ENCODE data around the gene AGFG2.
"Not testable (repeated sequence)": the region's sequence is repeated elsewhere in the genome, so short reads cannot be mapped to it uniquely, and the experiment has no call there.

Gene AGFG2

DNA sequence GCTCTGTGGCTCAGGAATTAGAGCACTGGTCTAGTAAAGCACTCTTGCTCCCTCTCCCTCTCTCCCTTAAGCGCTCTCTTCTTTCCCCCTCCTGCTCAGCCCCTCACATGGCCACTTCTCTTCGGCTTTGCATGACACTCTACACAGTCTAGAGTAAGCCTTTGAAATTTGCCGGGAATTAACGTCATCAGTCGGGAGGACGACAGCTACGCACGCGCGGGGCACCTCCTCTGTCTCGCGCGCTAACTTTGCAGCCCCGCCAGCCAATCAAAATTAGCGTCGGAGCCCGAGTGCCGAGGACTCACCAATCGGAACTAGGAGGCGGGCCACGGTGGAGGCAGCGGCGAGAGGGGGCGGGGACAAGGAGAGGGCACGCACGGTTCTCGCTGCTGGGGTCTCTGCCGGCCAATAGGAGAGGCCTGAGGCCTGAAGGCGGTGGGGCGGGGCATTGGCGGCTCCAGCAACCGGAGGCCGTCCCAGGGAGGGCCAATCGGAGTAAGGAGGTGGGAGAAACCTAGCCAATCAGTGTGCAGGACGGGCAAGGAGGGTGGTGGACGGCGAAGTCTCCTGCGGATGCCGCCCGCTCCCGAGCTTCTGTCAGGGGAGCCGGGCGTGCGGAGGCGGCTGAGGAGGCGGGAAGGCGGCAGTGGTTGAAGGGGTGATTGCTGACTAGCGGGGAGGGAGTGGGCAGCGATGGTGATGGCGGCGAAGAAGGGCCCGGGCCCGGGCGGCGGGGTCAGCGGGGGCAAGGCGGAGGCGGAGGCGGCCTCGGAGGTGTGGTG lies at the start of gene AGFG2:
Gene AGFG2 (plus strand): TSS at position 550 of the 782 bp plus-strand sequence. CDS start 144 bp downstream, at position 694.
- DNase-seq (ENCODE audit: low read depth in 3 of 3, low spot score in 1 of 3) = peak; percentile 98 to 100 (median 100)

DNA sequence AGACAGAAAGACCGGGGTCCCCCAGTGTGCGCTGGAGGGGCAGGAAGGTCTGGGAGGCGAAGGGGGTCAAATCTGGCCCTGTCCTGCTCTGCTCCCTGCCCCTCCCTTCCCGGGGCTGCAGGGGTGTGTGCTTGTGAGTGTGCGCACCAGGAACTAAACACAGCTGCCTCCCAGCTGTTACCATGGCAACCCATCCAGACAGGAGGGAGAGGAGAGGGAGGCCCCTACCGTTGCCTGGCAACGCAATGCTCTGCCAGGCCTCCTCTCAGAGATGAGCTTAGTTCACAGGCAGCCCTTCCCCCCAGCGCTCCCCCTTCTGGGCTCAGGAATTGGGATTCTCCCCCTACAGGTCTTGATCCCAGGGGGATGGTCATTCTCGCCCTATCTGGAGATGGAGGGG lies 49.2 kb upstream of the AGFG2 start:
- DNase-seq (ENCODE audit: low read depth in 3 of 3, low spot score in 1 of 3) = no peak

DNA sequence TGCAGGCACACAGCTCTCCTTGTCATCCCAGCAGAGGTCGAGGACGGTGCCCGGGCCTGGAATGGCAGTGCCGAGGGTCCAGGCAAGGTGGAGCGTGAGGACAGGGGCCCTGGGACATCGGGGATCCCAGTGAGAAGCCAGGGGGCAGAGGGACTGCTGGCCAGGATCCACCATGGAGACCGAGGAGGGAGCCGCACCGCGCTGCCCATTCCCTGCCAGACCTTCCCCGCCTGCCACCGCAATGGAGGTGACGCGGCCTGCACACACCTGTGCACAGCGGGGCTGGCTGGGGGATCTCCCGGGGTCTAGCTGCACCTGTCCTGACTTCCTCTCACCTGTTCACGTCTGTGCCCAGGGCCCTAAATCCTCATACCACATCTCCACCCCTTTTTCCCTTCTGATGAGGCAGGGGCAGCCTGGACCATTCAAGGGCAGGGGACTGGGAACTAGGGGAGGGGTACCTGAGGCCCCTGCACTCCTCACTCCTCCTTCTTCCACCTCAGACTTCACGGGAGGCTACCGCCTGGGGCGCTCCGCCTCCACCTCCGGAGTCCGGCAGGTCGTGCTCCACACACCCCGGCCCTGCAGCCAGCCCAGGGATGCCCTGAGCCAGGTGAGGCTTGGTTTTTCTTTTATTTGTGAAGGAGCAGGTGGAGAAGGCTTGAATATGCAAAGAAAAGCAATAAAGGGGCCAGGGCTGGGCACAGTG lies 48.4 kb upstream of the AGFG2 start:
- no peak for DNase-seq (ENCODE audit: low read depth in 3 of 3, low spot score in 1 of 3)

- DNase-seq (ENCODE audit: low read depth in 3 of 3, low spot score in 1 of 3) = no peak
Observed at GRCh38 chr7:100491192-100491578, 47.8 kb upstream of the AGFG2 start.

DNA sequence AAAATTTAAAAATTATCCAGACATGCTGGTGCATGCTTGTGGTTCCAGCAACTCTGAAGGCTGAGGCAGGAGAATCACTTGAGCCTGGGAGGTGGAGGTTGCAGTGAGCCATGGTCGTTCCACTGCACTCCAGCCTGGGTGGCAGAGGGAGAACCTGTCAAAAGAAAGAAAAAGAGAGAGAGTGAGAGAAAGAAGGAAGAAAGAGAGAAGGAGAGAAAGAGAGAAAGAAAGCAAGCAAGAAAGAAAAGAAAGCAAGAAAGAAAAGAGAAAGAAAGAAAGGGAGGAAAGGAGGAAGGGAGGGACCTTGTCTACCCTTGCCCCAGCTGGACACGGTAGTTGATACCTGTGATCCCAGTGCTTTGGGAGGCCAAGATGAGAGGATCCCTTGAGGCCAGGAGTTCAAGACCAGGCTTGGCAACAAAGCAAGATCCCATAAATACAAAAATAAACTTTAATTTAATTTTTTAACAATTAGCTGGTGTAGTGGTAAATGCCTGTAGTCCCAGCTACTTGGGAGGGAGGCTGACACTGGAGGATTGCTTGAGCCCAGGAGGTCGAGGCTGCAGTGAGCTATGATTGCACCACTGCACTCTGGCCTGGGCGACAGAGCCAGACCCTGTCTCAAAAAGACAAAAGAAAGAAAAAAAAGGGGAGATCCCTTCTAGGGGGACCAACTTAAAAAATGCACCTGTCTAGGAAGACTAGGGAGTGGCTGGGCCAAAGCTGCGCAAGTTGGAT lies 46.1 kb upstream of the AGFG2 start:
- DNase-seq (ENCODE audit: low read depth in 3 of 3, low spot score in 1 of 3) = no peak

- peak in 1 of 3 donors; percentile 43 for DNase-seq (ENCODE audit: low read depth in 3 of 3, low spot score in 1 of 3)
Observed at GRCh38 chr7:100493476-100494264, 45.3 kb upstream of the AGFG2 start.

- no peak for DNase-seq (ENCODE audit: low read depth in 3 of 3, low spot score in 1 of 3)
Observed at GRCh38 chr7:100496509-100496908, 42.5 kb upstream of the AGFG2 start.

GRCh38 chr7:100500743-100501142 lies 38.3 kb upstream of the AGFG2 start:
- DNase-seq (ENCODE audit: low read depth in 3 of 3, low spot score in 1 of 3) = not testable (repeated sequence)

DNA sequence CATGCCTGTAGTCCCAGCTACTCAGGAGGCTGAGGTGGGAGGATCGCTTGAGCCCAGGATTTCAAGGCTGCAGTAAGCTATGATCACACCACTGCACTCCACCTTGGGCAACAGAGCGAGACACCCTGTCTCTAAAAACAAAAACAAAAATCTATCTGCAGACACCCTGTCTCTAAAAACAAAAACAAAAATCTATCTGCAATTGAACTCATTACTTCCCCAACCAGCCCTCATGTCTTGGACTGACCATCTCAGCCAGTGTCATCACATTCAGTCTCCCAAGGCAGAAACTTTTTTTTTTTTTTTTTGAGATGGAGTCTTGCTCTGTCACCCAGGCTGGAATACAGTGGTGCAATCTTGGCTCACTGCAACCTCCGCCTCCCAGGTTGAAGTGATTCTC lies 35.0 kb upstream of the AGFG2 start:
- DNase-seq (ENCODE audit: low read depth in 3 of 3, low spot score in 1 of 3) = not testable (repeated sequence)

DNA sequence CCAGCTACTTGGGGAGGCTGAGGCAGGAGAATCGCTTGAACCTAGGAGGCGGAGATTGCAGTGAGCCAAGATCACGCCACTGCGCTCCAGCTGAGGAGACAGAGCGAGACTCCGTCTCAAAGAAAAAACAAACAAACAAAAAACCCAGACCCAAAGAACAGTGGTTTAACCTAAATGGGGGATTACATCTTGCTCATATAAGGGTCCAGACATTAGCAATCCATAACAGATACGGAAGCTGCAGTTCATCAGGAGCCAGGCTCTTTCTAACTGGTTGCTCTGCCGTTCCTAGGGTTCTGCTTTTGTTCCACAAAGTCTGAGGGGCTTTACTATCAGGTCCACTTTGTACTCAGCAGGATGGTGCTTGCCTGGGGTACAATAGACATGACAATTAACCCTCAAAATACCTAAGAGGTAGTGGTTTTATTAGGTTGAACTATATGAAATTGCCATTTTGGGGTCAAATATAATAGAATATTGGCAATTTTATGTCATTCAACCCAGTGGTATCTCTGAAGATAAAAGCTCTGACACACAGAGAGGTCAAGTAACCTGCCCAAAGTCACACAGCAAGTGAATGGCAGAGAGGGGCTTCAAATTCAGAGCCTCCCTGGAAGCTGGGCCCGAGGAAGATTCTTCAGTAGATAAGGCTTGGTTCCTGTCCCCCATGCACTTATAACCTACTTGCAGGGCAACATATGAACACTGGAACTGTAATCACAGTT lies 34.0 kb upstream of the AGFG2 start:
- no peak for DNase-seq (ENCODE audit: low read depth in 3 of 3, low spot score in 1 of 3)

- no peak for DNase-seq (ENCODE audit: low read depth in 3 of 3, low spot score in 1 of 3)
Observed at GRCh38 chr7:100506356-100506923, 32.6 kb upstream of the AGFG2 start.

DNA sequence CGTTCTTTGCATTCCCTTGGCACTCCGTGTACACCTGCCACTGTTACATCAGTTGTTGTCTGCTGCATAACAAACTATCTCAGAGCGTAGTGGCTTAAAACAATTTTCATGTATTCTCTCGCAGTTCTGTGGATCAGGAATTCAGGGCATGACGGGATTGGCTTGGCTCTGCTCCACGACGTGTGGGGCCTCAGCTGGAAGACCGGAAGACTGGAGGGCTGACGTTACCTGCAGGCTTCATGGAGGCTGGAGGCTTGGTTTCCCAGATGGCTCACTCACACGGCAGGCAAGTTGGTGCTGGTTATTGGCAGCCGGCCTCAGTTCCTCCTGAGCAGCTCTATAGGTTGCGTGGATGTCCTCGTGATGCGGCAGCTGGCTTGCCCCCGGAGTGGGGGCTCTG lies 29.8 kb upstream of the AGFG2 start:
- no peak for DNase-seq (ENCODE audit: low read depth in 3 of 3, low spot score in 1 of 3)

DNA sequence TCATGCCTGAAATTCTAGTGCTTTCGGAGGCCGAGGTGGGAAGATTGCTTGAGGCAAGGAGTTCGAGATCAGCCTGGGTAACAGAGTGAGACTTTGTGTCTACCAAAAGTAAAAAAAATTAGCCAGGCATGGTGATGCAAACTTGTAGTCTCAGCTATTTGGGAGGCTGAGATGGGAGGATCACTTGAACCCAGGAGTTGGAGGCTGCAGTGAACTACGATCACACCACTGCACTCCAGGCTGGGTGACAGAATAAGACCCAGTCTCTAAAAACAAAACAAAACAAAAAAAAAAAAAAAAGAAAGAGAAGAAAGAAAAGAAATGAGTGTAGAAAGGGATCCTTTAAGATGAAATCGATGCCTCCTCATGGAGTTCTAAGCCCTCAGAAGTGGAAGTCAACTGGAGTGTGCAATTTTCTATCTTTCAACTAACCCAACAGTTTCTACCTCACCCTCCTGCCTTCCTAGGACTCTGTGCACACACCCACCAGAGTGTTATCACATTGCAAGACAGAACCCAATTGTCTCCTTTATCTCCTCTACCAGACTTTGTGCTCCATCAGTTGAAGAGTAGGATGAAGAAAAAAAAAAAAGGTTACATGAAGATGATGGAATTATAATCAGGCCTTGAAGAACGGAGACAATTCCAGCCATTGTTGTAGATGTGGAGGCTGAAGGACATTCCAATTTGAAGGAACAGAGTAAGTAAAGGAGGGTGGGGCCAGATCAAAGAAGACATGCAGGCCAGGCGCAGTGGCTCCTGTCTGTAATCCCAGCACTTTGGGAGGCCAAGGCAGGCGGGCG lies 28.4 kb upstream of the AGFG2 start:
- no peak for DNase-seq (ENCODE audit: low read depth in 3 of 3, low spot score in 1 of 3)

- no peak for DNase-seq (ENCODE audit: low read depth in 3 of 3, low spot score in 1 of 3)
Observed at GRCh38 chr7:100513212-100513810, 25.7 kb upstream of the AGFG2 start.

GRCh38 chr7:100515072-100515532 lies 23.9 kb upstream of the AGFG2 start:
- no peak for DNase-seq (ENCODE audit: low read depth in 3 of 3, low spot score in 1 of 3)

- DNase-seq (ENCODE audit: low read depth in 3 of 3, low spot score in 1 of 3) = peak in 1 of 3 donors; percentile 19
Observed at GRCh38 chr7:100516135-100516812, 22.7 kb upstream of the AGFG2 start.

- no peak for DNase-seq (ENCODE audit: low read depth in 3 of 3, low spot score in 1 of 3)
Observed at GRCh38 chr7:100517305-100517704, 21.7 kb upstream of the AGFG2 start.

DNA sequence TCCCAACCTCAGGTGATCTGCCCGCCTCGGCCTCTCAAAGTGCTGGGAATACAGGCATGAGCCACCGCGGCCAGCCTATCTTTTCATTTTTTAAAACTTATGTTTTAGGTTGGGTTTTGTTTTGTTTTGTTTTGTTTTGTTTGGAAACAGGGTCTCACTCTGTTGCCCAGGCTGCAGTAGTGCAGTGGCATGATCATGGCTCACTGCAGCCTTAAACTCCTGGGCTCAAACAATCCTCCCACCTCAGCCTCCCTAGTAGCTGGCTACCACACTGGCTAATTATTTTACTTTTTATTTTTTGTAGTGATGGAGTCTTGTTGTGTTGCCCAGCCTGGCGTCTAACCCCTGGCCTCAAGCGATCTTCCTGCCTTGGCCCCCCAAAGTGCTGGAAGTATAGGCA lies 19.4 kb upstream of the AGFG2 start:
- no peak for DNase-seq (ENCODE audit: low read depth in 3 of 3, low spot score in 1 of 3)

All from stimulated activated CD4-positive, alpha-beta T cell treated with anti-CD3 and anti-CD28 coated beads, TNF-alpha, amount 100 ng/mL, for 1 hour (primary cell).